Liver (tissue), 3 donors: Measurements from ENCODE around the gene ARFGAP1.

Experiments
- RXRA ChIP-seq, 2 donors: IDR thresholded peaks; 2 replicates each; pipeline ENCODE4 v1.6.1; 2017 to 2018; ENCODE audit warnings: antibody characterized with exemption in 2 of 2, mild to moderate bottlenecking in 1 of 2
- YY1 ChIP-seq: IDR thresholded peaks from 2 replicates; pipeline ENCODE4 v1.6.1; 2016; ENCODE audit warnings: antibody characterized with exemption, mild to moderate bottlenecking
- TF ChIP-seq, protein P1 (sequence below): fragments of 150-350 bp; IDR thresholded peaks from 2 replicates; pipeline ENCODE4 v1.5.1; 2017; ENCODE audit warnings: improper control_type of control experiment, low read depth, low read length; ENCODE audit not compliant: missing input control
- TF ChIP-seq, protein P2 (sequence below): IDR thresholded peaks from 2 replicates; pipeline ENCODE4 v1.6.1; 2016; ENCODE audit warnings: antibody characterized with exemption
- TF ChIP-seq, protein P3 (sequence below): IDR thresholded peaks from 2 replicates; pipeline ENCODE4 v1.6.1; 2016; ENCODE audit warnings: antibody characterized with exemption
- donor health status: healthy.
- donor health status: healthy.

- TF ChIP-seq, protein P1, sequence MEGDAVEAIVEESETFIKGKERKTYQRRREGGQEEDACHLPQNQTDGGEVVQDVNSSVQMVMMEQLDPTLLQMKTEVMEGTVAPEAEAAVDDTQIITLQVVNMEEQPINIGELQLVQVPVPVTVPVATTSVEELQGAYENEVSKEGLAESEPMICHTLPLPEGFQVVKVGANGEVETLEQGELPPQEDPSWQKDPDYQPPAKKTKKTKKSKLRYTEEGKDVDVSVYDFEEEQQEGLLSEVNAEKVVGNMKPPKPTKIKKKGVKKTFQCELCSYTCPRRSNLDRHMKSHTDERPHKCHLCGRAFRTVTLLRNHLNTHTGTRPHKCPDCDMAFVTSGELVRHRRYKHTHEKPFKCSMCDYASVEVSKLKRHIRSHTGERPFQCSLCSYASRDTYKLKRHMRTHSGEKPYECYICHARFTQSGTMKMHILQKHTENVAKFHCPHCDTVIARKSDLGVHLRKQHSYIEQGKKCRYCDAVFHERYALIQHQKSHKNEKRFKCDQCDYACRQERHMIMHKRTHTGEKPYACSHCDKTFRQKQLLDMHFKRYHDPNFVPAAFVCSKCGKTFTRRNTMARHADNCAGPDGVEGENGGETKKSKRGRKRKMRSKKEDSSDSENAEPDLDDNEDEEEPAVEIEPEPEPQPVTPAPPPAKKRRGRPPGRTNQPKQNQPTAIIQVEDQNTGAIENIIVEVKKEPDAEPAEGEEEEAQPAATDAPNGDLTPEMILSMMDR: no peak
- no peak for TF ChIP-seq RXRA (IDR thresholded peaks at IDR 0.05)
- TF ChIP-seq, protein P2, sequence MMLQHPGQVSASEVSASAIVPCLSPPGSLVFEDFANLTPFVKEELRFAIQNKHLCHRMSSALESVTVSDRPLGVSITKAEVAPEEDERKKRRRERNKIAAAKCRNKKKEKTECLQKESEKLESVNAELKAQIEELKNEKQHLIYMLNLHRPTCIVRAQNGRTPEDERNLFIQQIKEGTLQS: no peak
- TF ChIP-seq, protein P3, sequence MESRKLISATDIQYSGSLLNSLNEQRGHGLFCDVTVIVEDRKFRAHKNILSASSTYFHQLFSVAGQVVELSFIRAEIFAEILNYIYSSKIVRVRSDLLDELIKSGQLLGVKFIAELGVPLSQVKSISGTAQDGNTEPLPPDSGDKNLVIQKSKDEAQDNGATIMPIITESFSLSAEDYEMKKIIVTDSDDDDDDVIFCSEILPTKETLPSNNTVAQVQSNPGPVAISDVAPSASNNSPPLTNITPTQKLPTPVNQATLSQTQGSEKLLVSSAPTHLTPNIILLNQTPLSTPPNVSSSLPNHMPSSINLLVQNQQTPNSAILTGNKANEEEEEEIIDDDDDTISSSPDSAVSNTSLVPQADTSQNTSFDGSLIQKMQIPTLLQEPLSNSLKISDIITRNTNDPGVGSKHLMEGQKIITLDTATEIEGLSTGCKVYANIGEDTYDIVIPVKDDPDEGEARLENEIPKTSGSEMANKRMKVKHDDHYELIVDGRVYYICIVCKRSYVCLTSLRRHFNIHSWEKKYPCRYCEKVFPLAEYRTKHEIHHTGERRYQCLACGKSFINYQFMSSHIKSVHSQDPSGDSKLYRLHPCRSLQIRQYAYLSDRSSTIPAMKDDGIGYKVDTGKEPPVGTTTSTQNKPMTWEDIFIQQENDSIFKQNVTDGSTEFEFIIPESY: no peak
- no peak for TF ChIP-seq YY1
Measured at GRCh38 chr20:63260521-63260920, 12.1 kb upstream of the ARFGAP1 start.
